ENCODE measurements around the gene LRRC1. TPM values are rescaled to one million over a fixed set of nuclear protein-coding genes. Genes with fewer than 3 reads are reported as not detected.

LRRC1 gene
- total and polyA plus RNA-seq, 2 of the 13 experiments (the other 11 are each of a cell fraction or from before 2014, with no cell fraction given): 15.6 to 27.7 TPM

DNA sequence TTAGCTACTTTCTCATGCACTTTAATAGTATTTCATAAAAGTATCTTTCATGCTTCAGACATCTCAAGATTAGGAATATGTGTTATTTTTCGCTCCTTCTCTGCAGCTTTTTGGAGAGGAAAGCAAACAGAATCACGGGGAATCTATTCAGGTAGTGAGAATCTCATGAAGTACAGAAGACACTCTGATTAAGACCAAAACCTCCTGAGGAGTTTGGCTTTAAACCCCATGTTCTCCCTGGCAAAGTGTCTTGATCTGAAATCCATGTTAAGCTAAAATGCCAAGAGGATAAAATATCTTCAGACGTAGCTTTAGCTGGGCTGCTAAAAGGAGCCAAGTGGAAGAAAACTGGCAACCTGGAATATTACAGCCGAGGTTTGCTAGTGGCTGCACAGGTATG is 149.3 kb downstream of the LRRC1 start (continued):
- TF ChIP-seq, protein P1, sequence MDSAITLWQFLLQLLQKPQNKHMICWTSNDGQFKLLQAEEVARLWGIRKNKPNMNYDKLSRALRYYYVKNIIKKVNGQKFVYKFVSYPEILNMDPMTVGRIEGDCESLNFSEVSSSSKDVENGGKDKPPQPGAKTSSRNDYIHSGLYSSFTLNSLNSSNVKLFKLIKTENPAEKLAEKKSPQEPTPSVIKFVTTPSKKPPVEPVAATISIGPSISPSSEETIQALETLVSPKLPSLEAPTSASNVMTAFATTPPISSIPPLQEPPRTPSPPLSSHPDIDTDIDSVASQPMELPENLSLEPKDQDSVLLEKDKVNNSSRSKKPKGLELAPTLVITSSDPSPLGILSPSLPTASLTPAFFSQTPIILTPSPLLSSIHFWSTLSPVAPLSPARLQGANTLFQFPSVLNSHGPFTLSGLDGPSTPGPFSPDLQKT (CRISPR knock-in tag; IDR thresholded peaks at IDR 0.05; ENCODE audit: borderline replicate concordance): no peak
- TF ChIP-seq IRX3 (CRISPR knock-in tag; IDR thresholded peaks at IDR 0.05; ENCODE audit: borderline replicate concordance, low read depth) (no peak), GLI4 (CRISPR knock-in tag; IDR thresholded peaks at IDR 0.05; ENCODE audit: borderline replicate concordance) (no peak)

DNA sequence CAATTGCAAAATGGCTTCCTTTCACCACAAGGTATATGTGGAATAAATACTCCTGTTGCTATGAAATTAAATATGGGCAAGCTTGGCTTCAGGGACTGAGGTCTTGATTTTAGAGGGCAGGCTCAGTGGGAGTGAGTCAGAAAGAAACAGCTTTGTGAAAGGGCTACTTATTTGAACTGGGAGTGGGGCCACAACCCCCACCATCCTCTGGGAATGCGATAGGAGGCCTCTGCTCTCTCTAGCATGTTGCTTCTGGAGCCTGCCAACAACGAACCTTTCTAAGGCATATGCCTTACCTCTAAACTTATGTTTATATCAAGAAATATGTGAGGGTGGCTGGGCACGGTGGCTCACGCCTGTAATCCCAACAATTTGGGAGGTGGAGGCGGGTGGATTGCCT is 149.7 kb downstream of the LRRC1 start:
- Histone ChIP-seq H3K9ac (ENCODE audit: insufficient read depth, low read depth, low read length) (no peak overlapping the region), H3K27me3 (ENCODE audit: control insufficient read depth in 1 of 2, insufficient read depth in 2 of 2, low read length in 2 of 2) (no peaks in the 10 kb centered on the region; a peak in 1 of 5 replicates), H3K4me2 (ENCODE audit: low read depth, low read length) (no peak overlapping the region), H3K36me3 (replicated peaks in 1 of 2; ENCODE audit: control insufficient read depth in 1 of 2, insufficient read depth in 2 of 2, low read length in 2 of 2) (no peaks in the 10 kb centered on the region), H3K79me2 (ENCODE audit: insufficient read depth, low read length) (no peaks in the 10 kb centered on the region), H3K9me3 (ENCODE audit: low read length) (peaks cover 6% of the 10 kb centered on the region; the same call in 1 of the 2 replicates), H3K4me1 (ENCODE audit: insufficient read depth, low read length) (no peaks in the 10 kb centered on the region), H3K4me3 (replicated peaks in 1 of 3; ENCODE audit: insufficient read depth in 1 of 3, low read depth in 2 of 3, low read length in 3 of 3) (no peak overlapping the region), H2AFZ (ENCODE audit: low read length) (no peak overlapping the region), H3K27ac (ENCODE audit: extremely low read length, insufficient read depth, low read length) (no peak overlapping the region), H4K20me1 (ENCODE audit: insufficient read depth, low read length) (no peaks in the 10 kb centered on the region)
- FAIRE-seq: no peak
- ChIA-PET CTCF (ENCODE audit: low intra/inter-chr PET ratio, low total read pairs) (no interaction called here), POLR2A (no interaction called here)
- 41% methylated on average over 5 of the region's 5 CpGs for WGBS (ENCODE audit: low lambda C conversion rate)
- intact Hi-C loops (cut with micrococcal nuclease; ENCODE audit: unreplicated experiment): loop anchor here (5.0 kb wide), 1 partner anchor 152 kb away; no protein-coding TSS in a partner anchor
- no peak; the same call in 2 of the 3 replicates for ATAC-seq
- TF ChIP-seq ZNF644 (CRISPR knock-in tag; IDR thresholded peaks at IDR 0.05; ENCODE audit: low read depth) (no peak), ZNF547 (CRISPR knock-in tag; IDR thresholded peaks at IDR 0.05) (no peak), HOXA9 (CRISPR knock-in tag; IDR thresholded peaks at IDR 0.05; ENCODE audit: borderline replicate concordance) (no peak), MAF1 (CRISPR knock-in tag; IDR thresholded peaks at IDR 0.05; ENCODE audit: borderline replicate concordance) (no peak), ZBTB7B (CRISPR knock-in tag; IDR thresholded peaks at IDR 0.05) (no peak)
- TF ChIP-seq, protein P2, sequence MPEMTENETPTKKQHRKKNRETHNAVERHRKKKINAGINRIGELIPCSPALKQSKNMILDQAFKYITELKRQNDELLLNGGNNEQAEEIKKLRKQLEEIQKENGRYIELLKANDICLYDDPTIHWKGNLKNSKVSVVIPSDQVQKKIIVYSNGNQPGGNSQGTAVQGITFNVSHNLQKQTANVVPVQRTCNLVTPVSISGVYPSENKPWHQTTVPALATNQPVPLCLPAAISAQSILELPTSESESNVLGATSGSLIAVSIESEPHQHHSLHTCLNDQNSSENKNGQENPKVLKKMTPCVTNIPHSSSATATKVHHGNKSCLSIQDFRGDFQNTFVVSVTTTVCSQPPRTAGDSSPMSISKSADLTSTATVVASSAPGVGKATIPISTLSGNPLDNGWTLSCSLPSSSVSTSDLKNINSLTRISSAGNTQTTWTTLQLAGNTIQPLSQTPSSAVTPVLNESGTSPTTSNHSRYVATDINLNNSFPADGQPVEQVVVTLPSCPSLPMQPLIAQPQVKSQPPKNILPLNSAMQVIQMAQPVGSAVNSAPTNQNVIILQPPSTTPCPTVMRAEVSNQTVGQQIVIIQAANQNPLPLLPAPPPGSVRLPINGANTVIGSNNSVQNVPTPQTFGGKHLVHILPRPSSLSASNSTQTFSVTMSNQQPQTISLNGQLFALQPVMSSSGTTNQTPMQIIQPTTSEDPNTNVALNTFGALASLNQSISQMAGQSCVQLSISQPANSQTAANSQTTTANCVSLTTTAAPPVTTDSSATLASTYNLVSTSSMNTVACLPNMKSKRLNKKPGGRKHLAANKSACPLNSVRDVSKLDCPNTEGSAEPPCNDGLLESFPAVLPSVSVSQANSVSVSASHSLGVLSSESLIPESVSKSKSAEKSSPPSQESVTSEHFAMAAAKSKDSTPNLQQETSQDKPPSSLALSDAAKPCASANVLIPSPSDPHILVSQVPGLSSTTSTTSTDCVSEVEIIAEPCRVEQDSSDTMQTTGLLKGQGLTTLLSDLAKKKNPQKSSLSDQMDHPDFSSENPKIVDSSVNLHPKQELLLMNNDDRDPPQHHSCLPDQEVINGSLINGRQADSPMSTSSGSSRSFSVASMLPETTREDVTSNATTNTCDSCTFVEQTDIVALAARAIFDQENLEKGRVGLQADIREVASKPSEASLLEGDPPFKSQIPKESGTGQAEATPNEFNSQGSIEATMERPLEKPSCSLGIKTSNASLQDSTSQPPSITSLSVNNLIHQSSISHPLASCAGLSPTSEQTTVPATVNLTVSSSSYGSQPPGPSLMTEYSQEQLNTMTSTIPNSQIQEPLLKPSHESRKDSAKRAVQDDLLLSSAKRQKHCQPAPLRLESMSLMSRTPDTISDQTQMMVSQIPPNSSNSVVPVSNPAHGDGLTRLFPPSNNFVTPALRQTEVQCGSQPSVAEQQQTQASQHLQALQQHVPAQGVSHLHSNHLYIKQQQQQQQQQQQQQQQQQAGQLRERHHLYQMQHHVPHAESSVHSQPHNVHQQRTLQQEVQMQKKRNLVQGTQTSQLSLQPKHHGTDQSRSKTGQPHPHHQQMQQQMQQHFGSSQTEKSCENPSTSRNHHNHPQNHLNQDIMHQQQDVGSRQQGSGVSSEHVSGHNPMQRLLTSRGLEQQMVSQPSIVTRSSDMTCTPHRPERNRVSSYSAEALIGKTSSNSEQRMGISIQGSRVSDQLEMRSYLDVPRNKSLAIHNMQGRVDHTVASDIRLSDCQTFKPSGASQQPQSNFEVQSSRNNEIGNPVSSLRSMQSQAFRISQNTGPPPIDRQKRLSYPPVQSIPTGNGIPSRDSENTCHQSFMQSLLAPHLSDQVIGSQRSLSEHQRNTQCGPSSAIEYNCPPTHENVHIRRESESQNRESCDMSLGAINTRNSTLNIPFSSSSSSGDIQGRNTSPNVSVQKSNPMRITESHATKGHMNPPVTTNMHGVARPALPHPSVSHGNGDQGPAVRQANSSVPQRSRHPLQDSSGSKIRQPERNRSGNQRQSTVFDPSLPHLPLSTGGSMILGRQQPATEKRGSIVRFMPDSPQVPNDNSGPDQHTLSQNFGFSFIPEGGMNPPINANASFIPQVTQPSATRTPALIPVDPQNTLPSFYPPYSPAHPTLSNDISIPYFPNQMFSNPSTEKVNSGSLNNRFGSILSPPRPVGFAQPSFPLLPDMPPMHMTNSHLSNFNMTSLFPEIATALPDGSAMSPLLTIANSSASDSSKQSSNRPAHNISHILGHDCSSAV (CRISPR knock-in tag; IDR thresholded peaks at IDR 0.05; ENCODE audit: borderline replicate concordance): no peak
- TF ChIP-seq, protein P3, sequence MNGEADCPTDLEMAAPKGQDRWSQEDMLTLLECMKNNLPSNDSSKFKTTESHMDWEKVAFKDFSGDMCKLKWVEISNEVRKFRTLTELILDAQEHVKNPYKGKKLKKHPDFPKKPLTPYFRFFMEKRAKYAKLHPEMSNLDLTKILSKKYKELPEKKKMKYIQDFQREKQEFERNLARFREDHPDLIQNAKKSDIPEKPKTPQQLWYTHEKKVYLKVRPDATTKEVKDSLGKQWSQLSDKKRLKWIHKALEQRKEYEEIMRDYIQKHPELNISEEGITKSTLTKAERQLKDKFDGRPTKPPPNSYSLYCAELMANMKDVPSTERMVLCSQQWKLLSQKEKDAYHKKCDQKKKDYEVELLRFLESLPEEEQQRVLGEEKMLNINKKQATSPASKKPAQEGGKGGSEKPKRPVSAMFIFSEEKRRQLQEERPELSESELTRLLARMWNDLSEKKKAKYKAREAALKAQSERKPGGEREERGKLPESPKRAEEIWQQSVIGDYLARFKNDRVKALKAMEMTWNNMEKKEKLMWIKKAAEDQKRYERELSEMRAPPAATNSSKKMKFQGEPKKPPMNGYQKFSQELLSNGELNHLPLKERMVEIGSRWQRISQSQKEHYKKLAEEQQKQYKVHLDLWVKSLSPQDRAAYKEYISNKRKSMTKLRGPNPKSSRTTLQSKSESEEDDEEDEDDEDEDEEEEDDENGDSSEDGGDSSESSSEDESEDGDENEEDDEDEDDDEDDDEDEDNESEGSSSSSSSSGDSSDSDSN (CRISPR knock-in tag; IDR thresholded peaks at IDR 0.05): no peak
- no peak for DNase-seq (ENCODE audit: low spot score)
- in situ Hi-C loops (cut with HindIII; ENCODE audit: extremely low pct_ligation_motif_present, low pct_unique_long_range_greater_than_20kb): no loop called here
- no TSS peak for BruUV-seq (replicated peaks)

All from HepG2 (cell line).